ENCODE results near the gene NUDT3.

DNA sequence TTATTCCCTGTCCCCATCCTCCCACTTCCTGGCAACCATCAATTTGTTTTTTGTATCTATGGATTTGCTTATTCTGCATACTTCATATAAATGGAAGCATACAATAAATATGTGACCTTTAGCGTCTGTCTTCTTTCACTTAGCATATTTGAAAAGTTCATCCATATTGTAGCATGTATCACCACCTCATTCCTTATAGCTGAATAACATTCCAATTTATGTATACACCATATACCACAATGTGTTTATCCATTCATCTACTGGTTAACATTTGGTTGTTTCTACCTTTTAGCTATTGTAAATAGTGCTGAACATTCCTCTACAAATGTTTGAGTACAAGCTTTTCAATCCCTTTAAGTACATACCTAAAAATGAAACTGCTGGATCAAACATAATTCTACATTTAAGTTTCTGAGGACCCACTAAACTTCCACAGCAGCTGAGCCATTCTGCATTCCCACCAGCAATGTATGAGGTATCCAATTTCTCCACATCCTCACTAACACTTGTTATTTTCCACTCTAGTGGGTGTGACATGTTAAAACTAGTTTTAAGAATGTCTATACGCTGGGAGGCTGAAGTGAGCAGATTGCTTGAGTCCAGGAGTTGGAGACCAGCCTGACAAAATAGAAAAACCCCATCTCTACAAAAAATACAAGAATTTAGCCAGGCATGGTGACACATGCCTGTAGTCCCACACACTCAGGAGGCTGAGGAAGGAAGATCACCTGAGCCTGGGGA lies 32.9 kb downstream of the NUDT3 start:
- TF ChIP-seq CTCF (IDR thresholded peaks at IDR 0.05; ENCODE audit: low read length): no peak
- no peak for TF ChIP-seq EZH2 (IDR thresholded peaks at IDR 0.05; ENCODE audit: borderline replicate concordance, low read length)

Data from OCI-LY1 (cell line).